ENCODE measurements around the gene NEK7. TPM values are rescaled to one million over a fixed set of nuclear protein-coding genes. Genes with fewer than 3 reads are reported as not detected.
A peak's percentile ranks its signal among the peaks of the same experiment; 100 is the strongest.

The NEK7 gene
- total RNA-seq, 1 donor from 2014 or later: 185 TPM

DNA sequence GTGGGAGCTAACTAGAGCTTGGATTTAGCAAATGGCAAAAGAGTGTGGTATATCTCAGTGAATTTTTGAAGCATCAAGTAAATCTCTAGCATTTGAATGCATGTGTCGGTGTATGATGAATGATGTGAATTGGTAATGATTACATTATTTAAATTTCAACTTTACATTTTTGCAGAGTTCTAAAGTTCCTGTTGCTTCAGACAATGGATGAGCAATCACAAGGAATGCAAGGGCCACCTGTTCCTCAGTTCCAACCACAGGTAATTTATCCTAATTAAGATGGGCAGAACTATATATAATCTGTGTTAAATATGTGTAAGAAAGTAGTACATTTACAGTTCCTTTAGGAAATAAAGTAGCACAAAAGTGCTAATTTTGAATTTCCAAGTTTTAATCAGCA, 75.6 kb downstream of the NEK7 start:
- DNase-seq (no peak), ATAC-seq (ENCODE audit: poor library complexity) (no peak)
- intact Hi-C loops (cut with DNase I): no loop called here

DNA sequence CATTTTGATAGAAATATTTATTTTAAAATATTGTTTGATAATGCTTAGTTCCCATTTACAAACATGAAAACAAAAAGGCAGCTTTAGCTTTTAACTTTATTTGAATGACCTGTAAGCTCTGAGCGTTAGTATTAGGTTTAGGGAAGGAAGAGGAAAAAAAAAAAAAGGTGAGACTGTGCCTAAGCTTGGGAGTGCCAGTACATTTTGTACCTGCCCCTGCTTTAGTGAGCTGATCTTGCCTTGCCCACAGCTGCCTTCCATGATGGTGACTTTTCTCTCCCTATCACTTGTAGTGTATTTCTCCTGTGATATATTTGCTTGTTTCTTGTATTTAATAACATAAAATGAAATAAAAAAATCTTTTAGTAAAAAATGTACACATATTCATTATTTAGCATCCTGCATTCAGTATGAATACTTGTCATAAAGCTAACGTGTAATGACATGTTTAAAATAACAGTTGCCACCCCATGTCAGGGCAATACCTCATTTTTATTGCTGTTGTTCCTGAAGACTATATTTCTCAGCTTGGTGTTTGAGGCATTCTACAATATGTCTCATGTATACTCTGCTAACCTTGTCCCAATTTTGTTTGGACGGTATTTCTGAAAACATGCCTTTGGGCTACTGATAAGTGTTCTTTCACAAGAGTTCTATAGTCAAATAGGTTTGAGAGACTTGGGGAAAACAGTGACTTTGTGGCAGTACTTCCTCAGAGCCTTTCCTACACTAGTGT, 76.3 kb downstream of the NEK7 start:
- DNase-seq: no peak
- ATAC-seq (ENCODE audit: poor library complexity): no peak
- intact Hi-C loops (cut with DNase I): no loop called here

DNA sequence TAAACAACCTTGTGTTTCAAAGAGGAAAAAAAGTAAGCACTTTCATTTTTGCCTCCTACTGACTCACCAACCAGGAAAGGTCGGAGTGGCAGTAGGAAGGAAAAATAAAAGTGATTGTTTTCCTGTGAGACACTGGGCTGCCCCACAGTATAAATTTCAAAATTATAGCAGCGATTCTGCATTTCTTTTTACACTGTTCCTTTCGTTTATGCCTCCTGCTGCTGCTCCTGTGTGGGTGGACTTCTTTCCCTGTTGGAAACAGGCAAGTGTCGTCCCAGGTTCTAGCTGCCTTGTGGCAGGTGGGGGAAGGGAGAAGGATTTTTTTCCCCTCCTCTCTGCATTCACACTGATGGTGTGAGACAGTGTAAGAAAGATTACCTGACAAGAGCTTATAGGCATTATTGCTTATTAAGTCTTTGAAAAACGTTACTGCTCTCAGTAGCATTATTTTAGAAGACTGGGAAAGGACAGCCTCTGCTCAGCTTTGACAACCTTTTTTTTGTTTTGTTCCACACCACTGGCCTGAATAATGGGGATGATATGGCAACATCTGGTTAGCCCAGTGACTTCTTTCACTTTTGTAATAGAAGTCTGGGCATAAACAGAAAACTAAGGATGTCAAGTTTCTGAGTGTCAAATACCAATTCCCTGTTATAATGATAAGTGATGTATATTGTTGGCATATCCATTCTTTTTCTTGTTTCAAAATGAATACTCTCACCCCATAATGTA, 77.9 kb downstream of the NEK7 start:
- peak; percentile 30 for ATAC-seq (ENCODE audit: poor library complexity)
- DNase-seq: no peak
- intact Hi-C loops (cut with DNase I): no loop called here

DNA sequence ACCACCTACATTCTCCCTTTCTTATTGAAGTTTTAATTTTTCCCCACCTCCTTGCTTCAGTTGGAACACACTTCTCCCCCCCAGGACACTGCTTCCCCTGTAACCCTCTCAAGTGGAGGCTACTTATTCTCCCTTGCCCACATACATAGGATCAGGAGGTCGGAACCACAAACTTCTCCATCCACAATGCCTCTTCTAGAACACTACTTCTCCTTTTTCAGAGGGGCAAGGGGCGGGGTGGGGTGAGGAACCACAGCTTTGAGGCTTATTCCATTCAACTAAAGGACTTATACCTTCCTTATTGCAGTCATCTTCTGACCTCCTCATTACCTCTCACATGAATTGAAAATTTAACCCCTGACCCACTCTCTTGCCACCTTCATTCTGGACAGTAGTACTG, 81.3 kb downstream of the NEK7 start:
- no peak for ATAC-seq (ENCODE audit: poor library complexity)
- DNase-seq: peak; percentile 48
- intact Hi-C loops (cut with DNase I): no loop called here

DNA sequence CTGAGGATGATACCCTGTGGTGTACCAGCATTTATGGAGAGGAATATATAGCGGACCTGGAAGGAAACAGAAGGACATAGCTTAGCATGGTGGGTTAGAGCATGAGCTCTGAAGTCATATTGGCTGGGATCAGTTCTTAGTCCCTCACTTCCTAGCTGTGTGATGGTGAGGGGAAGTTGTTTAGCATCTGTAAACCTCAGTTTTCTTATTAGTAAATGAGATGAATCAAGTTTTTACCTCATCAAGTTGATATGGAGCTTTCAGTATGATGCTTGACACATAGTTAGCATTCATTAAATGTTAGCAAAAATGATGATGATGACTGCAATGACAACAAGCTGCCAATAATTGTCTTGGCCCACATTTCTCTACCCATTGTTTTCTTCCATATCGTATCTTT, 84.8 kb downstream of the NEK7 start:
- no peak for DNase-seq
- intact Hi-C loops (cut with DNase I): no loop called here
- no peak for ATAC-seq (ENCODE audit: poor library complexity)

DNA sequence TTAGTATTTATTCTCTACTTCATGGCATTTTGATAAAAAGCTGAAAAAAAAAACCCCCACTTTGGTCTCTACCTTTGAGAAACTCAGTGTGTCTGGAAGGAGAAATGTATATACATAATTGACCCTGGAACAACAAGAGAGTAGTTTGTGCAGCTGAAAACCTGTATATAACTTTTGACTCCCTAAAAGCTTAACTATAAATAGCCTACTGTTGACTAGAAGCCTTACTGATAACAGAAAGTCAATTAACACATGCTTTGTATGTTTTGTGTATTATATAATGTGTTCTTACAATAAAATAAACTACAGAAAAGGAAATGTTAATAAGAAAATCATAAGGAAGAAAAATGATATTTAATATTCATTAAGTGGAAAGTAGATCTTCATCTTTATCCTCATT, 88.0 kb downstream of the NEK7 start:
- ATAC-seq (ENCODE audit: poor library complexity): peak; percentile 63
- no peak for DNase-seq
- intact Hi-C loops (cut with DNase I): no loop called here

DNA sequence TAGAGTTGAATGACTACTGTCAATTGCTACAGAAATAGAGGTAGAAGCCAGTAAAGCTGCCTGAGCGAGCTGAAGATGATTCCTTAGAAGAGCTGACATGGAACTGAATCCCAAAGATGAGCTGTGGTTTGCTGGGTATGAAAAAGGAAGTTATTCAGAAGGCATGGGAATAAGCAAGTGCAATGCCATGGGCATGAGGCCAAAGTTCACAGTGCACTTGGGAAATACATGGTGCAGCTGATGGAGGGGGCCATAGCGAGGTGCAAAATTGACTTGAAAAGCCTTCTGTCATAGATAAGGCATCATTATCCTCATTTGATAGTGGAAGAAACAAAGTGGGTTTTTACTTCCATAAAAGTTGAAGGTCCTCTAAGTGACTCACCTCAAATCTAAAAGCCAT, 88.6 kb downstream of the NEK7 start:
- intact Hi-C loops (cut with DNase I): no loop called here
- peak; percentile 34 for DNase-seq

DNA sequence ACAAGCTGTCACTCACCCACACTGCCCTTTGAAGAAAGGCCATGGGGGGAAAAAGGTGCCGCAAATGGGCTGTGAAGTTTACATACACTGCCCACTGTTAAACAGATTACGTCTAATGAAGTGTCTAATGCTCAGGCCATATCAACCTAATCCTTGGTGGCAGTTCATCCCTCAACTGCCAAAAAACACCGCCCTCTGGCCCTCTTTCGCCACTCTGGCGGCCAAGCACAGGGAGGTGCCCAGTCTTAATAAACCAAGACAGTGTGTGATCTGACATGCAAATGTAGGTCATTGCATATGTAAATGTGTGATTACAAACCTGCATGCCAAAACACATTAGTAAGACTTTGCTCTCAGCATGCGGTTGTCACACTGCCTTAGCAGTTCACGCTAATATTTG, 89.5 kb downstream of the NEK7 start:
- ATAC-seq (ENCODE audit: poor library complexity) (no peak), DNase-seq (no peak)
- intact Hi-C loops (cut with DNase I): no loop called here

More for the DNA sequence above, 88.6 kb downstream of the NEK7 start:
- ATAC-seq (ENCODE audit: poor library complexity): peak; percentile 52

DNA sequence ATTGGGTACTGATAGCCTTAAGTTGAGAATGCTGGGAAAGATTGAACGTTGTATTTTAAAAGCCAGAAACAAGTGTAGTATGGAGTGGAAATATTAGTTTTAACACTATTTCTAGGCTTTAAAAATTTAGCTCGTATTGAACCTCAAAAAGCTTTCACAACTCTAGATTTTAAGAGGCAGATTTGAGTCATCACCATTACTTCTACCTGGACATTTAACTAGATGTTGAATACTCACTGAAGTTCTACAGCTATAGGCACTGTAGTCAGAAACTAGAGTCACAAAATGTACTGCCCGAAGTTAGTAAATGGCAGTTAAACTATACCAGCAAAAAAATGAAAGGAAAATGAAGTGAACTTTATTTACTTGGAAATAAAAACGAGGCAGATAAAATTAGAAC, 96.5 kb downstream of the NEK7 start:
- intact Hi-C loops (cut with DNase I): no loop called here
- DNase-seq (no peak), ATAC-seq (ENCODE audit: poor library complexity) (no peak)

DNA sequence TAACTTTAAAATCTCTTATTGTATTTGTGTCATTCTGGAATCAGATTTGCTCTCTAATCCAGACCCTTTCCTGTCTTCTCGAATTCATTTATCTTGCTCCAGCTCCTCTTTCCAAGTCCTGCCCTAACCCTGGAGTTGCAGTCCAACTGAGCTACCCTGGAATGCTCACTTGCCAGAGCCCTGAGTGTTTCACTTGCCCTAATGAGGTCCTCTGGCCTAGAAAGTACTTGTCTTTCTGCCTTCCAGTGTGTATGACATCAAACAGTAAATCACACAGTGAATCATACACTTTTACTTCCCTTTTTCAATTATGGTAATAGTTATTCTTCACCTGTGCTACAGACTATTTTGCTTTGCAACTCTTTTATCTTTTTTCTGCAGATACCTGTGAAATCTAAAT, 96.9 kb downstream of the NEK7 start:
- ATAC-seq (ENCODE audit: poor library complexity) (peak; percentile 92), DNase-seq (no peak)
- intact Hi-C loops (cut with DNase I): no loop called here

DNA sequence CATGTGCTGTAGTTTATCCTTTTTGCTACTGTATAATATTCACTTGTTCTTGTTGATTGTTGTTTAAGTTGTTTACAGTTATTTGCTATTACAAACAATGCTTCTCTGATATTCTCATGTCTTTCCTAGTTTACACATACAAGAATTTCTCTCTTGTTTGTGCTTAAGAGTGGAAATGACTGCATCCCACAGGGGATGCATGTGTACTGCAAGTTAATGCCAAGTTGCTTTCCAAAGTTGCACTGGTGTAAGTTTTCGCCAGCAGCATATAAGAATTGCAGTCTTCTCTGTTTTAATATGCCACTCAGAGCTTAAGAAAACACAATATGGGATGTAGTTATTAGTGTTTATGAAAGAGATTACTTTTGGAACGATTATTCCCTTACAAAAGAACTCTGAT, 97.7 kb downstream of the NEK7 start:
- ATAC-seq (ENCODE audit: poor library complexity) (peak; percentile 61), DNase-seq (no peak)
- intact Hi-C loops (cut with DNase I): no loop called here

DNA sequence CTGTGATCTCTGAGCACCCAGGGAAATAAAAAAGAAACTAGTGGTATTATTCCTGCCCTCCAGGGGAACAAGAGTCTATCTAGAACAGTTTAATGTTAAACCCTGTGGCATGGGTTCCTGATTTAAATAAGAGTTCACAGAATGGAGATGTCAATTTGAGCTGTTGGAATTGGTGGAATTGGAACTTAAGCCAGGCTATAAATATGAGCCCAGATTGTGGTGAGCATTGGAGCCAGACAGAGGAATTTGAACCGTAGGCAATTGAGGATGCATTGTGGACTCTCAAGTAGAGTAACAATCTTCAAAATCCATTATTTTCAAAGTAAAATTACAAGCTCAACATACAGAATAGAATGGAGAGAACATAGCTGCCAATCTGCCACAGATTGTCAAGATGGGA, 98.2 kb downstream of the NEK7 start:
- ATAC-seq (ENCODE audit: poor library complexity) (peak; percentile 47), DNase-seq (no peak)
- intact Hi-C loops (cut with DNase I): no loop called here

DNA sequence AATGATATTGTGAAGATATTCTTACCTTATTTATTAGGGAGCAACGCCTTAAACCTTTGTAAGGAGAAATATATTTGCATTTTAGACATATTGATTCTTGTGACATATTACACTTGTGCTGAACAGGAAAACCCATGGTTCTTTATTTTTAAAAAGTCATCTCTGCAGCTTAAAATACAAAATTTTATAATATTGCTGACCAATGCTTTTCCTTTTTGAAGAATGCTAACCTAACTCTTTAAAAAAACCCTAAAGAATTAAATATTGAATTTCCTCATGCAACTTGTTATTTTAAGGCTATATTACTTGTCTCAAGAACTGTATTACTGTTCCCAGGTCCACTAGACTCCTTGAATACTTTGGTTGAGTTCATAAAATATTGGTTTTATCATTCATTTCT, 99.0 kb downstream of the NEK7 start:
- intact Hi-C loops (cut with DNase I): no loop called here
- no peak for ATAC-seq (ENCODE audit: poor library complexity)
- no peak for DNase-seq

DNA sequence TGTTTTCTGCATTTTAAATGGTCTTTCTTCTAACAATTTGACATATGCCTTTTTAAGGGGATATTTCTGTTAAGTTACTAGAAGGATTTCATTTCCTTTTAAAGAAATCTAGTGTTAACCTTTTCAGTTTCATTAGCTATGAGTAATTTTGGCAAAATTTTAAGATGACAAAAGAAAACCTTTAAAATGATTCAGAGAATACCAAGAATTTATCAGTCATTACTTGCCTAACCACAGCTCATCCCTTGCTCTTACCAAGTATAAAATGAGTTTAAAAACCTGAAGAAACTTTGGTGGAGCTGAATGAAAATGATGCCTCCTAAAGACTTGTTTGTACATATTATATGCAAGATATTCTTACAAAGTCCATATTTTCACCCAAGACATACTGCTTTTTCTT, 101.7 kb downstream of the NEK7 start:
- no peak for DNase-seq
- ATAC-seq (ENCODE audit: poor library complexity): no peak
- intact Hi-C loops (cut with DNase I): no loop called here

DNA sequence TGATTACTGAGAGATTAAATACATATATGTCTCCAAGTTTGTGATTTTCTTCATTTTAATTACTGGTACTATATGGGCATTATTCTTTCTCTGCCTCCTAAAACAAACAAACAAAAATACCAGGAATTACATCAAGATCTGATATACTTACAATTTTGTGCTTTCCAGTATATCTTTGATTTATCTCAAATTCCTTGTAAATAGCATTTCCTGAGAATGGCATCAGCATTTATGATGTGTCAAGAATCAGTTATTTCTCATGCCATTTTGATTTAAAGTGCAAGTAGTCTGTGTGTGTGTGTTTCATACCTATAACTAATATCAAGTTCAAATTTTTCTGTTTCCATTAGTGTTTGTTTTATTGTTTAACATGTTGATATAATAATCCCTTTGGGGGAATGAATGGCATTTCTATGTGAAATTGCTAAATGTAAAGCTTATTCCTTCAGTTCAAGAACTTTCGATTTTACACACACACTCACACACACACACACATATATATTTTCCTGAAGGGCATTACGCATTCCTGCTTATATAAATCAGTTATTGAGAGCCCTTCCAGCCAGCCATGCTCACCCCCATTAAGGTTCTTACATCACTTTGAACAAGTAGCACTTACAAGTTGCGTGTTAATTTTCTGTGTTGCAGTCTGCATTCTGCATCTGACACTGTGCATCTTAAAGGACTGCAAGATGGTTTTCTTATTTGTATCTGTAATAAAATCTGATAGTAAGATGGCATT, 102.7 kb downstream of the NEK7 start:
- intact Hi-C loops (cut with DNase I): no loop called here
- ATAC-seq (ENCODE audit: poor library complexity) (no peak), DNase-seq (no peak)

DNA sequence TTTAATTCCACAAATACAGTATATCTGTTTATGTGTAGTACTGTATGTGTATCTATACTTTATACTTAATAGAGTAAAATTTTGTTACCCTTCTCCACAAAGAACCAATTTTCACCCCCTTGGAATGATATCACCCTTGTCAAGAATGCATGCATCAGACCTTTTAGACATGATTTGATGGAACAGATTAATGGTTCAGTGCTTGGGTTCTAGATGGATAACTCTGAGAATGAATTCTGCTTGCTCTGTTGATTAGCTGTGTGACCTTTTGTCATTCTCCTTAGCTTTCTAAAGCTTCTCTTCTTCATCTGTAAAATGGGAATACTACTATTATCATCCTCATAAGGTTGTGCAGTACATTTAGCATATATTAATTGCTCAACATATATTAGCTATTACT, 105.1 kb downstream of the NEK7 start:
- ATAC-seq (ENCODE audit: poor library complexity): no peak
- DNase-seq: no peak
- intact Hi-C loops (cut with DNase I): no loop called here

DNA sequence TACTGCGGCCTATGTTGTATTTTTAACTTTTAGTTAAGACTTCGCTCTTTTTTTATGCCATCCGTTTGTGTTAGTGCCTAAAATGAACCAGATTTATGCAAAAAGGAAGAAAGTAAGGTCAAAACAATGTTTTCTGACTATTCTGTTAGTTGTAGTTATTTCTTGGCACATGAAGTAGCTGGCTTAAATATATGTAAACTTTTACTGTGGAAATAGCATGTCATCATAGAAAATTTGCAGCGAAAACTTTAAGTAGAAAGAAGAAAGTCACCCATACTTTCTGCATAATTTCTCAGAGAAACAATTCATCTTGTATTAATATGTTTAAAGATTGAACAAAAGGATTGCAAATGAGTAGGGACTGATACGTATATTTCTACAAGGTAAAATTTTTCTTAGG, 106.4 kb downstream of the NEK7 start:
- ATAC-seq (ENCODE audit: poor library complexity): no peak
- no peak for DNase-seq
- intact Hi-C loops (cut with DNase I): no loop called here

DNA sequence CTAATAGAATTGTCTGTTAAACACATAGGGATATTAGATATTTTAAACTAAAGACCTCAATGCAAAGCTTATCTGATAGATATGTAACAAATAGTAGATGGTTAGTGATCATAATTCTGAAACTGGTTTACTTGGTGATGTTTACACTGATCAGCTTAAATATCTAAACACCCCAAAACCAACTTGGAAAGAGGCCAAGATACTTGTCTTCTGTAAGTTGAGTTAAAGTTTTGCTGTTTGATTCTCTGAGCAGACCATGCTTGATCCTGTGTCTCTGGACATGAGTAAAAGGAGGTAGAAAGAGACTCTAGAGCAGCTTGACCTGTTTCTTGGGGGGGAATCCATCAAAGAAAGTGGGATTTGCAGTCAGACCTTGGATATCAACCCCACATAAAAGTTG, 107.5 kb downstream of the NEK7 start:
- no peak for ATAC-seq (ENCODE audit: poor library complexity)
- DNase-seq: no peak
- intact Hi-C loops (cut with DNase I): no loop called here

DNA sequence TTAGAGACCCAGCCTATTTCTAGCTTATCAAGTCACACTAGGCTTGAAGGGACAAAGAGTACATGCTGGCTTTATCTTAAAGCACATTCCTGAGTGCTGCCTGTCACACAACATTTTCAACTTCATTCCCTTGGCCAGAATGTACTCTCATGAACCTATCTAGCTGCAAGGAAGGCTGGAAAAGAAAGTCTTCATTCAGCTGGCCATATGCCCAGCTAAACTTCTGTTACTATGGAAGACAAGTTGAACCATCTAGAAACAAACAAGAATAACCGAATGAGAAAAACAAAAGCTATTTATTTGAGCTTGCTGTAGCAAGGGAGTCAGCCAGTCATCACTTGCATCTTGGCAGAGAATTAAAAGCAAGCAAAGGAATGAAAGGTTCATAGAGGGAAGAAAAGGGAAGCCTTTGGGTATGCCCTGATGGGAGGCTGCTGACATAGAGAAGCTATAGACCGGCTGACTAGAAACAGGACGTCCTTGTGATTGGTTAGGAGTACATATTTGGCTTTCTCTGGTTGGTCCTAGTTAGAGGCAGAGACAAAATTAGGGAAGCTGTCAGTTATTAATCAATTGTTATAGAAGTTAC, 108.4 kb downstream of the NEK7 start:
- peak; percentile 95 for ATAC-seq (ENCODE audit: poor library complexity)
- intact Hi-C loops (cut with DNase I): loop anchor here (5.0 kb wide), 1 partner anchor 98 kb away; no protein-coding TSS in a partner anchor
- no peak for DNase-seq
